ENCODE data around the gene XKR8. TPM values are rescaled to one million over a fixed set of nuclear protein-coding genes. Genes with fewer than 3 reads are reported as not detected.
A peak's percentile ranks its signal among the peaks of the same experiment; 100 is the strongest.

Gene XKR8
- total and polyA plus RNA-seq, 3 donors from 2014 or later, result 7.8 to 11.7 (median 10.9) TPM

- Histone ChIP-seq H3K27ac (no peak overlapping the region), H3K27me3 (no peaks in the 10 kb centered on the region), H3K4me3 (no peak overlapping the region), H3K36me3 (ENCODE audit: low read depth, missing control alignments) (no peaks in the 10 kb centered on the region), H3K9me3 (no peaks in the 10 kb centered on the region), H3K4me1 (peaks cover 8% of the 10 kb centered on the region)
- TF ChIP-seq POLR2A (IDR thresholded peaks at IDR 0.05), result no peak
- TF ChIP-seq CTCF (IDR thresholded peaks at IDR 0.05), result no peak
- intact Hi-C loops (cut with DNase I; ENCODE audit: low total_unique reads), result no loop called here
- no peak for DNase-seq
These were observed 14.6 kb downstream of the XKR8 start for GRCh38 chr1:27974417-27974781.

GRCh38 chr1:27979151-27979858 is 19.5 kb downstream of the XKR8 start:
- Histone ChIP-seq H3K27ac (no peak overlapping the region), H3K4me3 (no peak overlapping the region), H3K9me3 (no peaks in the 10 kb centered on the region), H3K4me1 (no peaks in the 10 kb centered on the region), H3K27me3 (no peaks in the 10 kb centered on the region), H3K36me3 (ENCODE audit: low read depth, missing control alignments) (no peaks in the 10 kb centered on the region)
- intact Hi-C loops (cut with DNase I; ENCODE audit: low total_unique reads), result no loop called here
- DNase-seq, result no peak
- 80 to 87% methylated on average over 1 of the region's 1 CpG for WGBS, 2 donors
- peak; percentile 16 to 47 (median 41) for TF ChIP-seq CTCF (IDR thresholded peaks at IDR 0.05)
- no peak for TF ChIP-seq POLR2A (IDR thresholded peaks at IDR 0.05)

- Histone ChIP-seq H3K9me3 (no peaks in the 10 kb centered on the region), H3K4me3 (no peak overlapping the region), H3K36me3 (ENCODE audit: low read depth, missing control alignments) (no peaks in the 10 kb centered on the region), H3K27me3 (no peaks in the 10 kb centered on the region), H3K27ac (no peak overlapping the region), H3K4me1 (no peaks in the 10 kb centered on the region)
- 29 to 49% methylated on average over 2 of the region's 2 CpGs for WGBS, 2 donors
- TF ChIP-seq CTCF (IDR thresholded peaks at IDR 0.05) (no peak), POLR2A (IDR thresholded peaks at IDR 0.05) (no peak)
- no peak for DNase-seq
- intact Hi-C loops (cut with DNase I; ENCODE audit: low total_unique reads), result no loop called here
These were observed 20.1 kb downstream of the XKR8 start for GRCh38 chr1:27979859-27980201.

GRCh38 chr1:27980216-27980845 is 20.6 kb downstream of the XKR8 start:
- no peaks in the 10 kb centered on the region for H3K27me3 ChIP-seq
- intact Hi-C loops (cut with DNase I; ENCODE audit: low total_unique reads), result no loop called here
- H3K27ac ChIP-seq, result no peak overlapping the region
- no peaks in the 10 kb centered on the region for H3K9me3 ChIP-seq
- no peak for DNase-seq
- H3K36me3 ChIP-seq (ENCODE audit: low read depth, missing control alignments), result no peaks in the 10 kb centered on the region
- TF ChIP-seq POLR2A (IDR thresholded peaks at IDR 0.05), result no peak
- TF ChIP-seq CTCF (IDR thresholded peaks at IDR 0.05), result no peak
- no peak overlapping the region for H3K4me3 ChIP-seq
- H3K4me1 ChIP-seq, result no peaks in the 10 kb centered on the region
- 91 to 93% methylated on average over 1 of the region's 1 CpG for WGBS, 2 donors

GRCh38 chr1:27981145-27981544 is 21.4 kb downstream of the XKR8 start:
- H3K36me3 ChIP-seq (ENCODE audit: low read depth, missing control alignments), result no peaks in the 10 kb centered on the region
- intact Hi-C loops (cut with DNase I; ENCODE audit: low total_unique reads), result no loop called here
- H3K4me1 ChIP-seq, result no peaks in the 10 kb centered on the region
- no peak for TF ChIP-seq POLR2A (IDR thresholded peaks at IDR 0.05)
- no peak for TF ChIP-seq CTCF (IDR thresholded peaks at IDR 0.05)
- WGBS, 2 donors, result 85 to 95% methylated on average over 3 of the region's 3 CpGs
- H3K27ac ChIP-seq, result no peak overlapping the region
- H3K4me3 ChIP-seq, result no peak overlapping the region
- no peak for DNase-seq
- no peaks in the 10 kb centered on the region for H3K9me3 ChIP-seq
- no peaks in the 10 kb centered on the region for H3K27me3 ChIP-seq

All from testis (tissue), 3 donors.